ENCODE data around the gene C11orf58.

DNA sequence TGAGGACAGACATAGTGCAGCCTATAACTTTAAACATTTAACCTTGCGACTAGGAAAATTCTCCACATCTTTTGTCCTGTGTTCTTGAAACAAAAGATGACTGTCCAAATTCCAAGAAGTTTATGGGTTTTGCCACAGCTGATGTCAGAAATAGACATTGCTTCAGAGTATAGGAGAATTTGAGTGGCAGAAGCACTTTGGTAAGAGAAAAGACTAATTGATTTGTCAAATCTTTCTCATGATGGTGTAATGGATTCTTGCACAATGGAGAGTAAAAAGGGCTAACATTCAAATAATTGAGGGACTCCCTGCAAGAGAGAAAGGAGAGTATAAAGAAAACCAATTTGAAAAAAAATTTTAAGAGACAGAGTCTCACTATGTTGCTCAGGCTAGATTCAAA is 25.3 kb downstream of the C11orf58 start:
- TF ChIP-seq YY1 (IDR thresholded peaks at IDR 0.05; ENCODE audit: low read depth), result no peak
- no peak for TF ChIP-seq CREB1 (IDR thresholded peaks at IDR 0.05; ENCODE audit: low read depth)
- no peak for TF ChIP-seq RAD21 (IDR thresholded peaks at IDR 0.05; ENCODE audit: low read depth)
- TF ChIP-seq EP300 (IDR thresholded peaks at IDR 0.05; ENCODE audit: borderline replicate concordance), result no peak
- TF ChIP-seq, protein P1, sequence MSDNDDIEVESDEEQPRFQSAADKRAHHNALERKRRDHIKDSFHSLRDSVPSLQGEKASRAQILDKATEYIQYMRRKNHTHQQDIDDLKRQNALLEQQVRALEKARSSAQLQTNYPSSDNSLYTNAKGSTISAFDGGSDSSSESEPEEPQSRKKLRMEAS (IDR thresholded peaks at IDR 0.05), result no peak
- TF ChIP-seq, protein P2, sequence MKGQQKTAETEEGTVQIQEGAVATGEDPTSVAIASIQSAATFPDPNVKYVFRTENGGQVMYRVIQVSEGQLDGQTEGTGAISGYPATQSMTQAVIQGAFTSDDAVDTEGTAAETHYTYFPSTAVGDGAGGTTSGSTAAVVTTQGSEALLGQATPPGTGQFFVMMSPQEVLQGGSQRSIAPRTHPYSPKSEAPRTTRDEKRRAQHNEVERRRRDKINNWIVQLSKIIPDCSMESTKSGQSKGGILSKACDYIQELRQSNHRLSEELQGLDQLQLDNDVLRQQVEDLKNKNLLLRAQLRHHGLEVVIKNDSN (IDR thresholded peaks at IDR 0.05), result no peak
- TF ChIP-seq, protein P3, sequence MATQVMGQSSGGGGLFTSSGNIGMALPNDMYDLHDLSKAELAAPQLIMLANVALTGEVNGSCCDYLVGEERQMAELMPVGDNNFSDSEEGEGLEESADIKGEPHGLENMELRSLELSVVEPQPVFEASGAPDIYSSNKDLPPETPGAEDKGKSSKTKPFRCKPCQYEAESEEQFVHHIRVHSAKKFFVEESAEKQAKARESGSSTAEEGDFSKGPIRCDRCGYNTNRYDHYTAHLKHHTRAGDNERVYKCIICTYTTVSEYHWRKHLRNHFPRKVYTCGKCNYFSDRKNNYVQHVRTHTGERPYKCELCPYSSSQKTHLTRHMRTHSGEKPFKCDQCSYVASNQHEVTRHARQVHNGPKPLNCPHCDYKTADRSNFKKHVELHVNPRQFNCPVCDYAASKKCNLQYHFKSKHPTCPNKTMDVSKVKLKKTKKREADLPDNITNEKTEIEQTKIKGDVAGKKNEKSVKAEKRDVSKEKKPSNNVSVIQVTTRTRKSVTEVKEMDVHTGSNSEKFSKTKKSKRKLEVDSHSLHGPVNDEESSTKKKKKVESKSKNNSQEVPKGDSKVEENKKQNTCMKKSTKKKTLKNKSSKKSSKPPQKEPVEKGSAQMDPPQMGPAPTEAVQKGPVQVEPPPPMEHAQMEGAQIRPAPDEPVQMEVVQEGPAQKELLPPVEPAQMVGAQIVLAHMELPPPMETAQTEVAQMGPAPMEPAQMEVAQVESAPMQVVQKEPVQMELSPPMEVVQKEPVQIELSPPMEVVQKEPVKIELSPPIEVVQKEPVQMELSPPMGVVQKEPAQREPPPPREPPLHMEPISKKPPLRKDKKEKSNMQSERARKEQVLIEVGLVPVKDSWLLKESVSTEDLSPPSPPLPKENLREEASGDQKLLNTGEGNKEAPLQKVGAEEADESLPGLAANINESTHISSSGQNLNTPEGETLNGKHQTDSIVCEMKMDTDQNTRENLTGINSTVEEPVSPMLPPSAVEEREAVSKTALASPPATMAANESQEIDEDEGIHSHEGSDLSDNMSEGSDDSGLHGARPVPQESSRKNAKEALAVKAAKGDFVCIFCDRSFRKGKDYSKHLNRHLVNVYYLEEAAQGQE (IDR thresholded peaks at IDR 0.05; ENCODE audit: low read depth), result no peak
- no peak for TF ChIP-seq EGR1 (IDR thresholded peaks at IDR 0.05)
- no peak for TF ChIP-seq TAF1 (IDR thresholded peaks at IDR 0.05; ENCODE audit: low read depth)
- no peak for TF ChIP-seq FOXM1 (IDR thresholded peaks at IDR 0.05; ENCODE audit: borderline replicate concordance, low read depth)
- TF ChIP-seq ZBTB7A (IDR thresholded peaks at IDR 0.05; ENCODE audit: low read depth), result no peak
- TF ChIP-seq CEBPB (IDR thresholded peaks at IDR 0.05), result no peak
- no peak for TF ChIP-seq TCF12 (IDR thresholded peaks at IDR 0.05; ENCODE audit: low read depth)
- TF ChIP-seq TEAD4 (IDR thresholded peaks at IDR 0.05), result no peak
